ENCODE data around the gene MAU2. TPM values are rescaled to one million over a fixed set of nuclear protein-coding genes. Genes with fewer than 3 reads are reported as not detected.

MAU2 gene
- polyA plus RNA-seq, 1 donor from 2014 or later, result 48.3 TPM

- no peaks in the 10 kb centered on the region for H3K27me3 ChIP-seq (ENCODE audit: insufficient read depth, low read depth, low read length)
- peaks cover 3% of the 10 kb centered on the region for H3F3A ChIP-seq (ENCODE audit: insufficient read depth, low read length, poor library complexity, severe bottlenecking)
- peak overlapping the region; percentile 64 for H3K9ac ChIP-seq (ENCODE audit: low read length)
- no peak overlapping the region for H3K27ac ChIP-seq (ENCODE audit: low read length)
- no peaks in the 10 kb centered on the region for H3K36me3 ChIP-seq (ENCODE audit: insufficient read depth, low read length)
- H3K9me3 ChIP-seq (ENCODE audit: low read length), result no peaks in the 10 kb centered on the region
- no peaks in the 10 kb centered on the region for H4K20me1 ChIP-seq (ENCODE audit: insufficient read depth)
- no peak for TF ChIP-seq EZH2 (IDR thresholded peaks at IDR 0.05; ENCODE audit: borderline replicate concordance, insufficient read depth, low read length, poor library complexity, severe bottlenecking)
- TF ChIP-seq POLR2AphosphoS5 (IDR thresholded peaks at IDR 0.05), result no peak
- peak; percentile 28 for TF ChIP-seq RAD21 (conservative IDR thresholded peaks at IDR 0.05)
- TF ChIP-seq TAF1 (IDR thresholded peaks at IDR 0.05; ENCODE audit: low read depth), result no peak
- TF ChIP-seq SMC3 (conservative IDR thresholded peaks at IDR 0.05; ENCODE audit: poor library complexity), result no peak
- H2AFZ ChIP-seq (ENCODE audit: low read depth, low read length), result no peak overlapping the region
- peak overlapping the region; percentile 82 for H3K4me3 ChIP-seq (ENCODE audit: low read length)
- H3K4me2 ChIP-seq (ENCODE audit: low read length), result peak overlapping the region; percentile 73
- no peaks in the 10 kb centered on the region for H3K9me2 ChIP-seq (ENCODE audit: insufficient read depth, low read length)
- peaks cover 10% of the 10 kb centered on the region for H3K79me2 ChIP-seq (replicated peaks; ENCODE audit: insufficient read depth, low read length)
These were observed 65.6 kb downstream of the MAU2 start for GRCh38 chr19:19385896-19386869.

- Histone ChIP-seq H3K9me3 (ENCODE audit: low read length) (no peaks in the 10 kb centered on the region), H3K79me2 (replicated peaks; ENCODE audit: insufficient read depth, low read length) (peaks cover 10% of the 10 kb centered on the region), H3K27ac (ENCODE audit: low read length) (no peak overlapping the region), H3K27me3 (ENCODE audit: insufficient read depth, low read depth, low read length) (no peaks in the 10 kb centered on the region), H3K4me2 (ENCODE audit: low read length) (no peak overlapping the region), H3K36me3 (ENCODE audit: insufficient read depth, low read length) (no peaks in the 10 kb centered on the region), H3K9me2 (ENCODE audit: insufficient read depth, low read length) (no peaks in the 10 kb centered on the region), H3F3A (ENCODE audit: insufficient read depth, low read length, poor library complexity, severe bottlenecking) (peaks cover 3% of the 10 kb centered on the region), H3K9ac (ENCODE audit: low read length) (no peak overlapping the region), H2AFZ (ENCODE audit: low read depth, low read length) (no peak overlapping the region), H3K4me3 (ENCODE audit: low read length) (peak overlapping the region; percentile 82), H4K20me1 (ENCODE audit: insufficient read depth) (no peaks in the 10 kb centered on the region)
- TF ChIP-seq POLR2AphosphoS5 (IDR thresholded peaks at IDR 0.05) (no peak), EP300 (conservative IDR thresholded peaks at IDR 0.05; ENCODE audit: poor library complexity, severe bottlenecking) (no peak), TAF1 (IDR thresholded peaks at IDR 0.05; ENCODE audit: low read depth) (no peak), EZH2 (IDR thresholded peaks at IDR 0.05; ENCODE audit: borderline replicate concordance, insufficient read depth, low read length, poor library complexity, severe bottlenecking) (no peak), MXI1 (conservative IDR thresholded peaks at IDR 0.05; ENCODE audit: poor library complexity, severe bottlenecking) (no peak), CTCF (IDR thresholded peaks at IDR 0.05; ENCODE audit: poor library complexity, severe bottlenecking) (no peak), SMC3 (conservative IDR thresholded peaks at IDR 0.05; ENCODE audit: poor library complexity) (no peak), RAD21 (conservative IDR thresholded peaks at IDR 0.05) (no peak), REST (IDR thresholded peaks at IDR 0.05; ENCODE audit: borderline replicate concordance) (no peak)
These were observed 66.5 kb downstream of the MAU2 start for GRCh38 chr19:19387108-19387507.
